GM13977 (cell line): Measurements from ENCODE around the gene ZNF223.

ENCODE experiments used
- DNase-seq: peaks from one replicate; pipeline ENCODE4 v3.0.0; 2012; ENCODE audit warnings: low spot score
- in situ Hi-C: fragments of 300-500 bp; cut with MboI; formaldehyde crosslinking; loops from one replicate; pipeline ENCODE4 v1.12.0; 2022; ENCODE audit warnings: low sequenced_read_pairs, low pct_unique_long_range_greater_than_20kb, mixed read lengths, inconsistent platforms; ENCODE audit not compliant: unreplicated experiment
- TF ChIP-seq, protein P1 (sequence below): IDR thresholded peaks from 2 replicates; pipeline ENCODE4 v1.5.1; 2012; ENCODE audit warnings: mild to moderate bottlenecking, control low read depth; ENCODE audit not compliant: insufficient read depth; ENCODE audit errors: extremely low read depth, missing control alignments

Gene ZNF223

DNA sequence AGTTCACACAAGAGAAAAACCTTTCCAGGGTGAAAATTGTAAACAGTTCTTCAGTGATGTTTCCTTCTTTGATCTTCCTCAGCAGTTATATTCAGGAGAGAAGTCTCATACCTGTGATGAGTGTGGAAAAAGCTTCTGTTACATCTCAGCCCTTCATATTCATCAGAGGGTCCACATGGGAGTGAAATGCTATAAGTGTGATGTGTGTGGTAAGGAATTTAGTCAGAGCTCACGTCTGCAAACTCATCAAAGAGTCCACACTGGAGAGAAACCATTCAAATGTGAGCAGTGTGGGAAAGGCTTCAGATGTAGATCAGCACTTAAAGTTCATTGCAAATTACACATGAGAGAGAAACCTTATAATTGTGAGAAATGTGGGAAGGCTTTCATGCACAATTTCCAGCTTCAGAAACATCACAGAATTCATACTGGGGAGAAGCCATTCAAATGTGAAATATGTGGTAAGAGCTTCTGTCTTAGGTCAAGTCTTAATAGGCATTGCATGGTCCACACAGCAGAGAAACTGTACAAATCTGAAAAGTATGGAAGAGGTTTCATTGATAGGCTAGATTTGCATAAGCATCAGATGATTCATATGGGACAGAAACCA, 19.7 kb upstream of the ZNF223 start:
- no peak for DNase-seq
- in situ Hi-C loops: no loop called here
- TF ChIP-seq, protein P1, sequence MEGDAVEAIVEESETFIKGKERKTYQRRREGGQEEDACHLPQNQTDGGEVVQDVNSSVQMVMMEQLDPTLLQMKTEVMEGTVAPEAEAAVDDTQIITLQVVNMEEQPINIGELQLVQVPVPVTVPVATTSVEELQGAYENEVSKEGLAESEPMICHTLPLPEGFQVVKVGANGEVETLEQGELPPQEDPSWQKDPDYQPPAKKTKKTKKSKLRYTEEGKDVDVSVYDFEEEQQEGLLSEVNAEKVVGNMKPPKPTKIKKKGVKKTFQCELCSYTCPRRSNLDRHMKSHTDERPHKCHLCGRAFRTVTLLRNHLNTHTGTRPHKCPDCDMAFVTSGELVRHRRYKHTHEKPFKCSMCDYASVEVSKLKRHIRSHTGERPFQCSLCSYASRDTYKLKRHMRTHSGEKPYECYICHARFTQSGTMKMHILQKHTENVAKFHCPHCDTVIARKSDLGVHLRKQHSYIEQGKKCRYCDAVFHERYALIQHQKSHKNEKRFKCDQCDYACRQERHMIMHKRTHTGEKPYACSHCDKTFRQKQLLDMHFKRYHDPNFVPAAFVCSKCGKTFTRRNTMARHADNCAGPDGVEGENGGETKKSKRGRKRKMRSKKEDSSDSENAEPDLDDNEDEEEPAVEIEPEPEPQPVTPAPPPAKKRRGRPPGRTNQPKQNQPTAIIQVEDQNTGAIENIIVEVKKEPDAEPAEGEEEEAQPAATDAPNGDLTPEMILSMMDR: no peak

DNA sequence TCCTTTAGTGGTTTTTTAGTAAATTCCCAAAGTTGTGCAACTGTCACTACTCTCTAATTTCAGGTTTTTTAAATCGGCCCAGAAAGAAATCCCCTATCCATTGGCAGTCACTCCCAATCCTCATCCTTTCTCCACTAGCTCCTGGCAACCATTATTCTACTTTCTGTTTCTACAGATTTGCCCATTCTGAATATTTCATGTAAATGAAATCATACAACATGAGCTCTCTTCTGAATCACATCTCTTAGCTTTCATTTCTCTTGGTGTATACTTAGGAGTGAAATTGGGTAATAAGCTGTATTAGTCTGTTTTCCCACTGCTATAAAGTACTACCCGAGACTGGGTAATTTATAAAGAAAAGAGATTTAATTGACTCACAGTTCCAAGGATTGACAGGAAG, 9.7 kb upstream of the ZNF223 start:
- TF ChIP-seq, protein P1: no peak
- in situ Hi-C loops: no loop called here
- no peak for DNase-seq

DNA sequence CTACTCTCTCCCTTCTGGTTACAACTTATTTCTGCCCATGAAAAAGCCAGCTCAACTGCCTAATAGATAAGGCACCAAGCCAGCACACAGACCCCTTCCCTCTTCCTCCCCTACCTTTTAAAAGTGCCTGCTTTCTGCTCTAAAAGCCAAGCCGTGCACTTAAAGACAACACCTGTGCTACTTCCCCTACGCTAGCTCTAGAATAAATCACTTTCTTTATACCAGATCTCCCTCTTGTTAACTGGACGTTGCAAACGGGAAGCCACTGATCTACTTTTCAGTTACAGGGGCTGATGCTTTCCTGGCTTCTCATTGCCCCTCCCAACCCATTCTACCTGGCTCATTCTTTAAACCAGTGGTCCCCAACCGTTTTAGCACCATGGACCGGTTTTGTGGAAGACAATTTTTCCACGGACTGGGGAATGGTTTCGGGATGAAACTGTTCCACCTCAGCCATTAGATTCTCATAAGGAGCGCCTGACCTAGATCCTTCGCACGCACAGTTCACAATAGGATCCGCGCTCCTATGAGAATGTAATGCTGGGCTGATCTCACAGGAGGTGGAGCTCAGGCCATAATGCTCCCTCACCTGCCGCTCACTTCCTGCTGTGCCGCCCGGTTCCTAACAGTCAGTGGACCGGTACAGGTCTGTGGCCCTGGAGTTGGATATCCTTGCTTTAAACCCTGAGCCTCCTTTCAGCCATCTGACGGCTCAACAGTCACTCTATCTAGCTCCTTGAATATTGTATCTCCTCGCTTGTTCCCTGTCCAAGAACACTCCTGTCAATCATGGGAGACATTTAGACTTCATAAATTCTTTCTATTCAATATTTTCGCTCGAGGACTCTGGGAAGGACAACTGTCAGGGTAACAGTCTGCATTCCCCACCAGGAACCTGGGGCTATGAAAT, 841 bp upstream of the ZNF223 start:
- in situ Hi-C loops: no loop called here
- DNase-seq: no peak
- TF ChIP-seq, protein P1: no peak

DNA sequence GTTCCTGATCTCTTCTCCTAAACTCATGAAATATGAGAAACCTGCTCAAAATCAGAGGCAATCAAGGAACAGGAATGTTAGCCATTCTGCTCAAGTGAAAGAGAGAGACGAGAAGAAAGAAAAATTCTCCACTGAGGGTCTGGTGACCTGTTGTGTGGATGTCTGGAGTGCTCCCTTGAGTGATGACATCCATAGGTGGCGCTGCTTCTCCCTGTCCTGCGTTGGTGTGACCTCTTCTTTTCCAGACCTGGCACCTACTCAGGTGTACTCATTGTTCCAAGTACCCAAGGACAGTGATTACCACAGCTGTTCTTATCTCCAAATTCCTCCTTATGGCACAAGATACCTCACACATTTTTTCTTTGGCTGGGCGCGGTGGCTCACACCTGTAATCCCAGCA, 4.0 kb downstream of the ZNF223 start:
- no peak for DNase-seq
- in situ Hi-C loops: no loop called here

DNA sequence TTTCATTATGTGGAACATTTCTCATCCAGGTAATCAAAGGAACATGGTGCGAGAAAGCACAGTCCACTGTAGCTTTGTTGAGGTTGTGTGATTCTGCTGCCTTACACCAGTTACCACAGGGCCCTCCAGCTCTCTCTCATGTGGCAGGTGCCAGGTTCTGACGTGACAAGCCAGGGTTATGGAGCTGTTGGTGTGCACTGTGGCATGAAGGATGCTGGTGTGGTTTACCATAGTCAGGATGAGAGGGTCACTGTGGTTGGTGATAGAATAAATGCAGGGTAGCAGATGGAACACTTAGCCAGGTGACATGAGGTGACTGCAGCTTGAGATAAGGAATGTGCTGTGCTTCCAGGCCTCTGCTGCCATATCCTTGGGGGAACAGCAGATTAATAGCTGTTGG, 7.4 kb downstream of the ZNF223 start:
- in situ Hi-C loops: no loop called here

More for the DNA sequence above, 4.0 kb downstream of the ZNF223 start:
- TF ChIP-seq, protein P1: no peak

DNA sequence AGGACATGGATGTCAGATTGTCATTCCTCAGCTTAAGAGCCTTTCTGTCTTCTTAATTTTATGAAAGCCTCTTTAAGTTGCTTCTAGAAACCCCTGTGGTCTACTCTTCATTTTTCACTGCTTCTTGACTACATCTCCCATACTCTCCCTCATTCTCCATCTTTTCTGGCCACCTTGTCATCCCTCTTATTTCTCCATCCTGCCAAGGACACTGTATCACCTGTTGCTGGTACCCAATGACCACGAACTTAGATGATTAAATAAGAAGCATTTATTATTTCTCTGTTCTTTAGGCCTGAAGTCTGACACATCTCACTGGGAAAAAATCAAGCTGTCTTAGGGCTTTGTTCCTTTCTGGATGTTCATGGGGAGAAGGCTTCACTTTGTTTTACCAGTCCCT, 9.2 kb downstream of the ZNF223 start:
- TF ChIP-seq, protein P1: no peak
- DNase-seq: no peak
- in situ Hi-C loops: no loop called here

More for the DNA sequence above, 7.4 kb downstream of the ZNF223 start:
- no peak for DNase-seq
- TF ChIP-seq, protein P1: no peak
